Suprapubic skin (tissue), 4 donors: ENCODE results near the gene SETD3. TPM values are rescaled to one million over a fixed set of nuclear protein-coding genes. Genes with fewer than 3 reads are reported as not detected.

Experiments used
- DNase-seq, 2 donors: peaks; one replicate each; pipeline ENCODE4 v3.0.0-alpha.2; 2019; ENCODE audit warnings: low spot score in 2 of 2
- H3K27ac ChIP-seq: fragments of 200-600 bp; sonication (generic); one replicate; pipeline ENCODE4 v1.5.1; 2019
- H3K27me3 ChIP-seq: fragments of 200-600 bp; sonication (generic); one replicate; pipeline ENCODE4 v1.5.1; 2019
- H3K36me3 ChIP-seq: fragments of 200-600 bp; sonication (generic); one replicate; pipeline ENCODE4 v1.5.1; 2019
- H3K4me1 ChIP-seq: fragments of 200-600 bp; sonication (generic); one replicate; pipeline ENCODE4 v1.5.1; 2019
- H3K4me3 ChIP-seq: fragments of 200-600 bp; sonication (generic); one replicate; pipeline ENCODE4 v1.5.1; 2019; ENCODE audit warnings: mild to moderate bottlenecking
- H3K9me3 ChIP-seq: fragments of 200-600 bp; sonication (generic); one replicate; pipeline ENCODE4 v1.5.1; 2019
- EP300 ChIP-seq: sonication (generic); formaldehyde crosslinking; IDR thresholded peaks from one replicate; pipeline ENCODE4 v1.6.1; 2017; ENCODE audit warnings: antibody characterized with exemption
- POLR2A ChIP-seq, 2 donors: fragments of 450-650 bp; IDR thresholded peaks; one replicate each; pipeline ENCODE4 v1.6.1; 2017; ENCODE audit warnings: antibody characterized with exemption in 2 of 2, mild to moderate bottlenecking in 2 of 2, moderate library complexity in 2 of 2
- POLR2AphosphoS5 ChIP-seq, 3 donors: sonication (generic); formaldehyde crosslinking; IDR thresholded peaks; one replicate each; pipeline ENCODE4 v1.6.1; 2017; ENCODE audit warnings: antibody characterized with exemption in 3 of 3
- WGBS: methylation state at CpG from one replicate; pipeline ENCODE4 v1.1.5; 2018; 5-methylcytosine and 5-hydroxymethylcytosine counted together
- total RNA-seq, 4 donors: library from RNA; depleted of rRNA; stranded (reverse); fragments of >200 nt; gene quantifications; one replicate each; pipeline ENCODE4 v1.1.0, GENCODE V29; 2016
- TF ChIP-seq, protein P1 (sequence below), 2 donors: fragments of 200-600 bp in 1 of 2; fragments of 450-650 bp in 1 of 2; sonication (generic) in 1 of 2; IDR thresholded peaks; one replicate each; pipeline ENCODE4 v1.5.1; 2016 to 2019; ENCODE audit warnings: antibody characterized with exemption in 2 of 2, mild to moderate bottlenecking in 1 of 2, moderate library complexity in 1 of 2

The SETD3 gene
- total RNA-seq, 4 donors from 2014 or later: 50.2 to 57.5 (median 54.8) TPM

DNA sequence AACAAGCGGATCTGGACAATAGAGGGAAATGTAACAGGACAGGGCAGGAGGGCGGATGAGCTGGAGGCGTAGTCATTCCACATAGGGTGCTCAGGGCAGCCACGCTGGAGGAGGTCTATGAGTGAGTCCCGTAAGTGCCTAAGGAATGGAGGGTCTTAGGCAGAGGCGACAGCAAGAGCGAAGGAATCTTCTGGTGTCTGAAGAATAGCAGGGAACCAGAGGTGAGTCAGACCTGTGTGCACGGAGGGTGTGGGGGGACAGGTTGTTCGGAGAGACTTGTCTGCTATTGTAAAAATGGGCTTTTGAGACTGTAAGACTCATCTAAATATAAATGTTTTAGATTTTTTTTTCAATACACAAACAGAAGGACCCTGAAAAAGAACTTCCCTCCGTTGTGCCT is 70.6 kb downstream of the SETD3 start:
- H3K4me1 ChIP-seq: no peaks in the 10 kb centered on the region
- TF ChIP-seq POLR2AphosphoS5 (IDR thresholded peaks at IDR 0.05) (no peak), POLR2A (IDR thresholded peaks at IDR 0.05) (no peak), EP300 (no peak)
- TF ChIP-seq, protein P1, sequence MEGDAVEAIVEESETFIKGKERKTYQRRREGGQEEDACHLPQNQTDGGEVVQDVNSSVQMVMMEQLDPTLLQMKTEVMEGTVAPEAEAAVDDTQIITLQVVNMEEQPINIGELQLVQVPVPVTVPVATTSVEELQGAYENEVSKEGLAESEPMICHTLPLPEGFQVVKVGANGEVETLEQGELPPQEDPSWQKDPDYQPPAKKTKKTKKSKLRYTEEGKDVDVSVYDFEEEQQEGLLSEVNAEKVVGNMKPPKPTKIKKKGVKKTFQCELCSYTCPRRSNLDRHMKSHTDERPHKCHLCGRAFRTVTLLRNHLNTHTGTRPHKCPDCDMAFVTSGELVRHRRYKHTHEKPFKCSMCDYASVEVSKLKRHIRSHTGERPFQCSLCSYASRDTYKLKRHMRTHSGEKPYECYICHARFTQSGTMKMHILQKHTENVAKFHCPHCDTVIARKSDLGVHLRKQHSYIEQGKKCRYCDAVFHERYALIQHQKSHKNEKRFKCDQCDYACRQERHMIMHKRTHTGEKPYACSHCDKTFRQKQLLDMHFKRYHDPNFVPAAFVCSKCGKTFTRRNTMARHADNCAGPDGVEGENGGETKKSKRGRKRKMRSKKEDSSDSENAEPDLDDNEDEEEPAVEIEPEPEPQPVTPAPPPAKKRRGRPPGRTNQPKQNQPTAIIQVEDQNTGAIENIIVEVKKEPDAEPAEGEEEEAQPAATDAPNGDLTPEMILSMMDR (IDR thresholded peaks at IDR 0.05): no peak
- H3K4me3 ChIP-seq: no peak overlapping the region
- no peak overlapping the region for H3K27ac ChIP-seq
- H3K9me3 ChIP-seq: no peaks in the 10 kb centered on the region
- no peaks in the 10 kb centered on the region for H3K27me3 ChIP-seq
- WGBS: 95% methylated on average over 10 of the region's 10 CpGs
- H3K36me3 ChIP-seq: peaks cover 42% of the 10 kb centered on the region
- DNase-seq: no peak

DNA sequence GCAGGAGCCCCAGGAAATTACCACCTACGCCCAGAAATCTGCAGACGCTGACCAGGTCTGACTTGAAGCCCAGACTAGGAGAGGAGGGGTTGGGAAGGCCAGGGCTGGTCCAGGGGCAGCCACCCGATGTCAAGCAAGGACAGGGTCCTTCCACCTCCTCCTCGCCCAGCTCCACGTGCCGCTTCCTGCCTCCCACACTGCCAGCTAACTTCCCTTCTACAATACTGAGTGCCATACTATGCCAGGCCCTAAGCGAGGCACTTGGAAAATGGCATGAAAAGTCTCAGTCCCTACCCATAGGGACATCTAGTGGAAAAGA is 71.7 kb downstream of the SETD3 start:
- TF ChIP-seq POLR2AphosphoS5 (IDR thresholded peaks at IDR 0.05) (no peak), POLR2A (IDR thresholded peaks at IDR 0.05) (no peak), EP300 (no peak)
- TF ChIP-seq, protein P1 (IDR thresholded peaks at IDR 0.05): no peak
- Histone ChIP-seq H3K27me3 (no peaks in the 10 kb centered on the region), H3K9me3 (no peaks in the 10 kb centered on the region), H3K27ac (no peak overlapping the region), H3K4me1 (no peaks in the 10 kb centered on the region), H3K36me3 (peaks cover 50% of the 10 kb centered on the region), H3K4me3 (no peak overlapping the region)
- WGBS: 85% methylated on average over 7 of the region's 7 CpGs
- no peak for DNase-seq

DNA sequence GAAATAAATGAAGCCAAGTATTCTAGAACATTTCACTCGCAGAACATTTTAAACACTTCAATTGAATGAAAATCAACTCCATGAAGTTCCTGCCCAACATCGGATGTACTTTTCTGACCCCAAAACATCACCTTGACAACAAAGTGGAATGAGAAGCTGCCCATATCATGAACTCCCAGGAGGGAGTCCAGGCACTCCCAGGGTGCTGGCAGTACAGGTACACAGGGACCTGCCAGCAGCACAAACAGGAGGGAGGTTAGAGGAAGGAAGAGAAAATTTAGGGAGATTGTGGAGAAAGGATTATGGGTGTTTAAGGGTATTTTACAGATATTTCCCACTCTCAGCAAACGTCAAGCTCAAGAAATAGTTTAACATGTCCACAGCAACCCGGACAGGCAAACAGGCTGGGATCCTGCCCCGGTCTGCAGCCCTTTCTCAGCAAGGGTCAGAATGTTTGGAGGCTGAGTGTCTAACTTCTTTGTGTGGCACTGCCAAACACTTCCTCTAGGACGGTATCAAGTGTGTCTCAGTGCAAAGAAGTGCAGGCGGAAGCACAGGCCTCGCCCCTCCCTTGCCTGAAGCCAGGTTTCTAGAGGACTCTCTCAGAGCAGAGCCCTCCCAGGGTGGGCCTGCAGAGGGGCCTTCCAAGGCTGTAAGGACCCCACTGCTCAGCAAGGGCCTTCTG is 72.2 kb downstream of the SETD3 start:
- Histone ChIP-seq H3K4me1 (no peaks in the 10 kb centered on the region), H3K27ac (no peak overlapping the region), H3K27me3 (no peaks in the 10 kb centered on the region), H3K9me3 (no peaks in the 10 kb centered on the region), H3K36me3 (peaks cover 55% of the 10 kb centered on the region), H3K4me3 (no peak overlapping the region)
- DNase-seq: no peak
- no peak for TF ChIP-seq POLR2A (IDR thresholded peaks at IDR 0.05)
- no peak for TF ChIP-seq EP300
- 80% methylated on average over 6 of the region's 8 CpGs for WGBS

GRCh38 chr14:99407416-99407815 is 73.2 kb downstream of the SETD3 start:
- no peaks in the 10 kb centered on the region for H3K9me3 ChIP-seq
- 94% methylated on average over 11 of the region's 11 CpGs for WGBS
- DNase-seq: no peak
- H3K27ac ChIP-seq: no peak overlapping the region
- H3K4me3 ChIP-seq: no peak overlapping the region
- no peaks in the 10 kb centered on the region for H3K4me1 ChIP-seq
- no peaks in the 10 kb centered on the region for H3K27me3 ChIP-seq
- H3K36me3 ChIP-seq: peaks cover 55% of the 10 kb centered on the region
- TF ChIP-seq, protein P1 (IDR thresholded peaks at IDR 0.05): no peak
- TF ChIP-seq EP300 (no peak), POLR2A (IDR thresholded peaks at IDR 0.05) (no peak), POLR2AphosphoS5 (IDR thresholded peaks at IDR 0.05) (no peak)

DNA sequence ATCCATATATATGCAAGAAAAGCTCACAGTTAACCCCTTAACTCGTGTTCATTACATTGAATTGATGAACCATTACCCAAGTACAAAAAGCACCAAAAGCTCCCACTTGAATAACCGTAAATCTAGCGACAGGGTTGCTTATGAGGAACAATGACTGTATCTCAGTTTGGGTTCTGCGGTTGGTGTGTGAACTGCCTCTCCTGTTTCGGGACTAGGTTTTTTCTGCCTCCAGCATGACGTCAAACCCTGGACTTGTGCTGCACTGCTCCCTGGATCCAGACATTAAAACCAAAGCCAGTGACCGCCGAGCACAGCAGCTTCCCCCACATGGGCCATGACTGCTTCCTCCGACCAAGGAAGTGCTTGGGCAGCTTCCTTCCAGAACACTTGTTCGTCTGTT is 77.7 kb downstream of the SETD3 start:
- no peaks in the 10 kb centered on the region for H3K9me3 ChIP-seq
- TF ChIP-seq POLR2A (IDR thresholded peaks at IDR 0.05) (no peak), POLR2AphosphoS5 (IDR thresholded peaks at IDR 0.05) (no peak), EP300 (no peak)
- TF ChIP-seq, protein P1 (IDR thresholded peaks at IDR 0.05): no peak
- no peak for DNase-seq
- no peak overlapping the region for H3K27ac ChIP-seq
- H3K27me3 ChIP-seq: no peaks in the 10 kb centered on the region
- H3K36me3 ChIP-seq: peaks cover 63% of the 10 kb centered on the region
- WGBS: 91% methylated on average over 10 of the region's 10 CpGs
- no peak overlapping the region for H3K4me3 ChIP-seq
- no peaks in the 10 kb centered on the region for H3K4me1 ChIP-seq

GRCh38 chr14:99402285-99402648 is 78.4 kb downstream of the SETD3 start:
- no peak for DNase-seq
- TF ChIP-seq POLR2AphosphoS5 (IDR thresholded peaks at IDR 0.05): no peak
- Histone ChIP-seq H3K27ac (no peak overlapping the region), H3K9me3 (no peaks in the 10 kb centered on the region), H3K27me3 (no peaks in the 10 kb centered on the region), H3K4me3 (no peak overlapping the region), H3K4me1 (no peaks in the 10 kb centered on the region), H3K36me3 (peaks cover 69% of the 10 kb centered on the region)
- 96% methylated on average over 4 of the region's 4 CpGs for WGBS
